Subcutaneous abdominal adipose tissue (tissue), 5 donors: Measurements from ENCODE around the gene UBE3A.

Source experiments
- H3K27ac ChIP-seq: one replicate; pipeline ENCODE4 v1.7.0; 2013; ENCODE audit warnings: low read depth, mild to moderate bottlenecking, inconsistent platforms, low read length, moderate library complexity
- H3K27me3 ChIP-seq, 5 donors: one replicate each; pipeline ENCODE4 v1.7.0; 2013; ENCODE audit warnings: low read length in 5 of 5, inconsistent platforms in 1 of 5; ENCODE audit not compliant: control insufficient read depth in 5 of 5, insufficient read depth in 4 of 5
- H3K36me3 ChIP-seq, 5 donors: one replicate each; pipeline ENCODE4 v1.7.0; 2013; ENCODE audit warnings: low read length in 5 of 5; ENCODE audit not compliant: control insufficient read depth in 5 of 5, insufficient read depth in 5 of 5
- H3K4me1 ChIP-seq, 5 donors: one replicate each; pipeline ENCODE4 v1.7.0; 2013; ENCODE audit warnings: low read length in 5 of 5, mild to moderate bottlenecking in 3 of 5, moderate library complexity in 1 of 5; ENCODE audit not compliant: control insufficient read depth in 5 of 5, insufficient read depth in 5 of 5
- H3K4me3 ChIP-seq, 5 donors: one replicate each; pipeline ENCODE4 v1.7.0; 2013; ENCODE audit warnings: low read length in 5 of 5, low read depth in 1 of 5
- H3K9ac ChIP-seq, 5 donors: one replicate each; pipeline ENCODE4 v1.7.0; 2013; ENCODE audit warnings: low read length in 5 of 5, mild to moderate bottlenecking in 4 of 5, moderate library complexity in 3 of 5
- H3K9me3 ChIP-seq, 5 donors: one replicate each; pipeline ENCODE4 v1.7.0; 2013; ENCODE audit warnings: low read length in 5 of 5; ENCODE audit not compliant: control insufficient read depth in 5 of 5
- donor health status: healthy.
- donor health status: healthy.
- donor health status: healthy.
- donor health status: healthy.
- donor health status: healthy.

Gene UBE3A

DNA sequence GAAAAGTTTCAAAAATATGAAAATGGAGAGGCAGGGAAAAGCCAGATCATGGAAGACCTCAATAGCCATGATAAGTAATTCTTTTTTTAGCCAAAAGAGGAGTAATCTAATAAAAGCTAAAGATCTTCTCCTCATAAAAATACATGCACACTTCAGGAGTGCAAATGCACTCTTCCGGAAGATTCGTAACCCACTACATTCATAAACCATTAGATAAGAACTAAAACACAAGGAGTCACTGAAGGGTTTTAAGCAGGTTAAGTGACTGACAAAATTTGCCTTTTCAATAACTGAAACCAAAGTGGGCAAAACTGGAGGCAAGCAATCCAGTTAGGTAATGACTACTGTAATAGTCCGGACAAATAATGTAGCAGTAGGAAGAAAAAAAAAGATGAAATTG is 46.0 kb downstream of the UBE3A start:
- Histone ChIP-seq H3K4me3 (no peak overlapping the region), H3K9me3 (no peaks in the 10 kb centered on the region), H3K27ac (peak overlapping the region; percentile 31), H3K4me1 (peaks cover 2 to 32% (median 14%) of the 10 kb centered on the region in 5 donors), H3K36me3 (peaks cover 0 to 7% (median 0%) of the 10 kb centered on the region in 5 donors), H3K9ac (no peak overlapping the region), H3K27me3 (no peaks in the 10 kb centered on the region)

DNA sequence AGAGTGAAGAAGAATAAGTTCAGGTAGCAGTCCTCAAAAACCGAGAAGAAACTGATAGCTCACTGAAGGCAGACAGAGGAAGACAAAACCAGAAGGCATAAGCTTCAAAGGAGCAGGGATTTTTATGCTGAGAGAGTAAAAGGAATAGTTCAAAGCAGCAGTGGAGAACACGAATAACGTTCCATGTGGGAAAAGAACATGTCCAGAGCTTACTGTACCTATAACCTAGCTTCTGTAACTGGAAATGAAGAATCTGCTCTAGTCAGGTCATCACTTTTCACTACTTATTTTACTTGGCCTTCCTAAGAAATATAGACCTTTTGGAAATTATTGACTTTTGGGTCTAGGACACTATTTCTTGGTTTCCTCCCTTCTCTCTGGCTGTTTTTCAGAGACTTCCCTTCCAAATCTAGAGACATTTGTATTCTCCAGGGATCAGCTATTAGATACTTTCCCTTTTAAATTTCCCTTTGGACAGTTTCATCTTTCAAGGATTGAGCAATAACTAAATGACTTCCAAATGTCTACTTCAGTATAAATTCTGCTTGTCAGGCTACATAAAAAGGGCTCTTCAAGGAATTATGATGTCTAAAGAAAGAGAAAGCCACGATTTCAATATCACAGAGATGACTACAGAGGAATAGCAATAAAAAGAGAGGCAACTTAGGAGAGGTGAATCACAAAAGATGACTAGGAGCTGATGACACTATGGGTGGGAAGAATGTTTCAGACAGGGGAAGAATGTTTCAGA is 46.7 kb downstream of the UBE3A start:
- H3K27me3 ChIP-seq = no peaks in the 10 kb centered on the region
- H3K9me3 ChIP-seq = no peaks in the 10 kb centered on the region
- peaks cover 2 to 27% (median 14%) of the 10 kb centered on the region in 5 donors for H3K4me1 ChIP-seq
- no peak overlapping the region for H3K9ac ChIP-seq
- peaks cover 0 to 7% (median 0%) of the 10 kb centered on the region in 5 donors for H3K36me3 ChIP-seq
- peak overlapping the region; percentile 50 for H3K27ac ChIP-seq
- H3K4me3 ChIP-seq = no peak overlapping the region

DNA sequence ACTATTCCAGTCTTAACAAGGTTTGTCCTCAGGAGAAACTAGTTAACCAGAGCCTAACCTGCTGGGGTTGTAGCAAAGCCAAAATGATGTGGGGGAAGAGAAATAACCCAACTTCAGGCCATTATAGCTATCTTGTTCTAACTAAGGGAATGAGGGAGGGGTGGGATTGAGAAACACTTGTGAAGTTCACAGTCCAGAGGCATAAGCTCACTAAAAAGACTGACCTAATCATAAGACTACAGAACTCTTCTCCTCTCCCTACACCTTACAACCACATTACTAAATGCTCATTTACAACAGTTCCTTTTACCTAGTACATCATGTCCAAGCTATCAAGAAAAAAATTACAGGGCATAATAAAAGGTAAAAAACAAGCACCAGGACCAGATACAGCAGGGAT is 52.8 kb downstream of the UBE3A start:
- Histone ChIP-seq H3K27ac (no peak overlapping the region), H3K9me3 (peaks cover 0 to 3% (median 0%) of the 10 kb centered on the region in 5 donors), H3K27me3 (no peaks in the 10 kb centered on the region), H3K4me1 (no peaks in the 10 kb centered on the region), H3K9ac (no peak overlapping the region), H3K4me3 (no peak overlapping the region), H3K36me3 (peaks cover 0 to 10% (median 3%) of the 10 kb centered on the region in 5 donors)

DNA sequence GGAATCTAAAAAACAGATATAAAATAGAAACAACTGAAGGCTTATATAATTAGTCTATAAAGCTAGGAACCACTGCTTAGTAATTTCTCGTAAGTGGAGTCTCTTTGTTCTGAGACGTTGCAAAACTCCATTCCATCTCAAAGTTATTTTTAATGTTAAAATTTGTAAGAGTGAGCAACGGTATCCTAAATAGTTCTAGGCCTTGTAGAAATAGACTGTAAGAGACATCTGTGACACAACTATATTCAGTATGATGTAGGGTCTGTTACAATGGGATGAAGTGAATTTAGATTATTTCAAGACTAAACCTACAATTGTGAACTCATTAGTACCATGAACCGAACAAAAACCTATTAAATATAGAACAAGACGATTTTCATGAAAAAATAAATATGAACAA is 57.2 kb downstream of the UBE3A start:
- no peak overlapping the region for H3K4me3 ChIP-seq
- H3K36me3 ChIP-seq = peaks cover 0 to 16% (median 3%) of the 10 kb centered on the region in 5 donors
- H3K9me3 ChIP-seq = peaks cover 0 to 3% (median 0%) of the 10 kb centered on the region in 5 donors
- no peak overlapping the region for H3K27ac ChIP-seq
- H3K4me1 ChIP-seq = no peaks in the 10 kb centered on the region
- no peaks in the 10 kb centered on the region for H3K27me3 ChIP-seq
- H3K9ac ChIP-seq = no peak overlapping the region

DNA sequence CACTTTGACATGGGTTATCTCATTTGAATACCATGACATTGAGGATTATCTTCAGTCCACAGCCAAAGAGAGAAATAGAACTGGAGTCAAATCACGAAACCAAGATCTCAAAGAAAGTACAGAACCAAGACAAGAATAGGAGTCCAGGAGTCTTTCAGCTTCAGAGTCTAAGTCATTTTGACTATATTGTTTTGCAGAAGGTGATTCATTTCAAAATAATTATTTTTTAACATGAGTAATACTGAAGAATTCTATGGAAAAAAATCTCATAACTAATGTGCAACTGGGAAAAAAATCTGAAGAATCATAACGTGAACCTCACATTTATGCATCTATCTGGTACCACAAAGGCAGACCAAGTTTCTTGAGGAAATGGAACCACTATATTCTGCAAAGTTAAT is 60.3 kb downstream of the UBE3A start:
- Histone ChIP-seq H3K9ac (no peak overlapping the region), H3K27me3 (no peaks in the 10 kb centered on the region), H3K27ac (no peak overlapping the region), H3K4me1 (no peaks in the 10 kb centered on the region), H3K9me3 (peaks cover 0 to 3% (median 0%) of the 10 kb centered on the region in 5 donors), H3K36me3 (peaks cover 6 to 27% (median 17%) of the 10 kb centered on the region in 5 donors), H3K4me3 (no peak overlapping the region)

DNA sequence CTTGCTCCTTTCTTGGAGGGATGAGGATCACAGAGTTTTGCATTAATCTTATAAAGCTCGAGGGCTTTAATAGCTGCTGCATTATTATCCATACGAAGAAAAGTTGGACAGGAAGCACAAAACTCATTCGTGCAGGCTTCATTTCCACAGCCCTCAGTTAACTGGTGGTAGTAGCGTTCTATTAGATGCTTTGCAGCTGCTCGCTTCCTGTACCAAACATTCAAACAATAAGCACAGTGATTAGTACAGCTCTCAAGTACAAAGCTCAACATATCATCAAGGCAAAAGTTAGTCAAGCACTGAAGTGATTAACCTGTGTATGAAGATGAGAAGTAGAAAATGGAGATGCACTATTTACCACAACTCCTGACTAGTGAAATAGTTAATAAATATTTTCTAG is 63.3 kb downstream of the UBE3A start:
- Histone ChIP-seq H3K27me3 (no peaks in the 10 kb centered on the region), H3K36me3 (peaks cover 18 to 44% (median 32%) of the 10 kb centered on the region in 5 donors), H3K4me3 (no peak overlapping the region), H3K27ac (no peak overlapping the region), H3K4me1 (no peaks in the 10 kb centered on the region), H3K9ac (no peak overlapping the region), H3K9me3 (no peaks in the 10 kb centered on the region)

DNA sequence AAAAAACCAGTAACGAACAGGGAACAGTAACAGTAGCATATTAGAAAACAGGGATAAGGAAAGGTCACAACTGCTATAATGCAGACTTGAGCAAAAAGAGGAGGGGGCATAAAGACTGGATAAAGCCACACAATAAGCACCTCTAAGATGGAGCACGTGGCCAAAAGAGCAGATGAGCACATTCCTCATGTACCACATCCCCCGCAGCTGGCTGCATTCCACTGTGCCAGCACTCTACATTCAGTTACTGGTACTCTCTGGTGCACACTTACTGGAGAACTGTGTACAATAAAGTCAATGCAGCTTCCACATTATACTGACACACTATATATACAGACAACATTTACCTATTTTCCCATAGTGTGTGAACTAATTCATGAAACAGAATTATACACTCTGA is 64.7 kb downstream of the UBE3A start:
- Histone ChIP-seq H3K36me3 (peaks cover 21 to 49% (median 39%) of the 10 kb centered on the region in 5 donors), H3K27ac (no peak overlapping the region)

DNA sequence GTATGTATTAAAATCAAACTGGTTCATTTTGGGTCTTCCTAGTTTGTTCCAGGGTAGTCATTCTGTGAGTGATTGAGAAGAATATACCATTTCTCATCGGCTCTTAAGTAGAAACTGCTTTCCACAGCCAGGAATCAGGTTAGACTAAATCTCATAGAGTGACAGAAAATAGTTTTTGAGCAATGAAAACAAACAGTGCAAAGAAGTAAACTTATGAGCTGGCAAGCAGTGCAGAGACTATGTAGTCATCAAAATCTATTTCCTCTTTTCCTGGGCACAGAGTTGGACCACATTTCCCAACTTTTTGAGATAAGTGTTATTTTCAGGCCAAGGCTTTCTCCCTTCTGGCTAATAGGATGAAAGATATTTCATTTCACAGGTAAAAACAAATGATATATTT is 66.5 kb downstream of the UBE3A start:
- Histone ChIP-seq H3K4me1 (no peaks in the 10 kb centered on the region), H3K9me3 (no peaks in the 10 kb centered on the region), H3K9ac (no peak overlapping the region), H3K4me3 (no peak overlapping the region), H3K36me3 (peaks cover 21 to 50% (median 39%) of the 10 kb centered on the region in 5 donors), H3K27me3 (no peaks in the 10 kb centered on the region), H3K27ac (no peak overlapping the region)

More for the DNA sequence above, 64.7 kb downstream of the UBE3A start:
- Histone ChIP-seq H3K4me1 (no peaks in the 10 kb centered on the region), H3K9me3 (no peaks in the 10 kb centered on the region), H3K4me3 (no peak overlapping the region), H3K27me3 (no peaks in the 10 kb centered on the region), H3K9ac (no peak overlapping the region)

DNA sequence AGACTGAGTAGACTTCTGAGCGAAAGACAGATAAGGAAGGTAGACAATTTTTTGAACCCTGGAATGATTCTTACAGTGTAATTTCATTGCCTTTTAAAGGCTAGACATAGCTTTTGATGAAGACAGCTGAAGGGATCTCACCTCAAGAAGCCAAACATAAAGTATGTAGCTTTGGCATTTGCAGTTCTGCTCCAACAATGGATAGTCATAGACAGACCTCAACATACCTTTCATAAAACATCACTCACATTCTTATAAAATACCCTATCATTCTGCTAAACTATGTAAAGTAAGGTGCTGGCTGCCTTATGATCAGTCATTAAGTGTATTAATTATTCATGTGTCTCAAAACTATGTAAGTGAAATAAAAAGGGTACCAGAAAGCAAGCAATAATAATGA is 70.0 kb downstream of the UBE3A start:
- no peaks in the 10 kb centered on the region for H3K4me1 ChIP-seq
- H3K9me3 ChIP-seq = no peaks in the 10 kb centered on the region
- H3K27me3 ChIP-seq = no peaks in the 10 kb centered on the region
- H3K36me3 ChIP-seq = peaks cover 16 to 41% (median 26%) of the 10 kb centered on the region in 5 donors
- H3K9ac ChIP-seq = no peak overlapping the region
- no peak overlapping the region for H3K27ac ChIP-seq
- H3K4me3 ChIP-seq = no peak overlapping the region

DNA sequence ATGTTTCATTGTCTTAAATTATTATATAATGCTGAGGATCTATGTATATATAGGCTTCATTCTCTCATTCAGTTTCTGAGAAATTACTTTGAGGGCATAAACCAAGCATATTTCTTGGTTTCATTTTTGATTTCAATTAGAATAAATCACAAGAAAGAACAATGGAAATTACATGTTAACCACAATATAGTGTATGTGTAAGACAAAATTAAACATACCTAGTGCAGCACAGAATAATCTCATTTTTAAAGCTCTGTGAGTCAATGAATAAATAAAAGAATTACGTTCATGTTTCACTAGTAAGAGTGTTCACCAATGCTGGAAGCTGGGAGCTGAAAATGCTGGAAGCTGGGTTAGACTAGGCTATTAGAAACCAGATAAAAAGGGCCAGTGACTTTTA is 72.8 kb downstream of the UBE3A start:
- no peaks in the 10 kb centered on the region for H3K4me1 ChIP-seq
- no peak overlapping the region for H3K9ac ChIP-seq
- no peak overlapping the region for H3K27ac ChIP-seq

More for the DNA sequence above, 72.8 kb downstream of the UBE3A start:
- H3K9me3 ChIP-seq = no peaks in the 10 kb centered on the region
- H3K4me3 ChIP-seq = no peak overlapping the region
- H3K36me3 ChIP-seq = peaks cover 7 to 23% (median 13%) of the 10 kb centered on the region in 5 donors
- no peaks in the 10 kb centered on the region for H3K27me3 ChIP-seq
